ENCODE data around the gene TLR1.
"Not testable (repeated sequence)": the region's sequence is repeated elsewhere in the genome, so short reads cannot be mapped to it uniquely, and the experiment has no call there.

Gene TLR1

GRCh38 chr4:38804654-38805295 lies at the start of gene TLR1:
TLR1 (minus strand) TSS chr4:38804791; CDS start chr4:38798831, 5,960 bp downstream.
- no peak for DNase-seq

GRCh38 chr4:38846015-38846414 lies 41.4 kb upstream of the TLR1 start:
- no peak for DNase-seq

- DNase-seq: no peak
These were observed 38.4 kb upstream of the TLR1 start for GRCh38 chr4:38842994-38843393.

- DNase-seq: no peak
These were observed 33.3 kb upstream of the TLR1 start for GRCh38 chr4:38837849-38838248.

GRCh38 chr4:38837334-38837733 lies 32.7 kb upstream of the TLR1 start:
- no peak for DNase-seq

- no peak for DNase-seq
These were observed 30.0 kb upstream of the TLR1 start for GRCh38 chr4:38834570-38834969.

GRCh38 chr4:38832624-38833528 lies 28.3 kb upstream of the TLR1 start:
- no peak for DNase-seq

- DNase-seq: no peak
These were observed 27.6 kb upstream of the TLR1 start for GRCh38 chr4:38832206-38832605.

GRCh38 chr4:38831653-38832052 lies 27.1 kb upstream of the TLR1 start:
- DNase-seq: no peak

- no peak for DNase-seq
These were observed 24.6 kb upstream of the TLR1 start for GRCh38 chr4:38829237-38829636.

GRCh38 chr4:38823766-38824165 lies 19.2 kb upstream of the TLR1 start:
- no peak for DNase-seq

GRCh38 chr4:38822748-38823303 lies 18.2 kb upstream of the TLR1 start:
- no peak for DNase-seq

- no peak for DNase-seq
These were observed 17.1 kb upstream of the TLR1 start for GRCh38 chr4:38821739-38822138.

- no peak for DNase-seq
These were observed 15.9 kb upstream of the TLR1 start for GRCh38 chr4:38820329-38821061.

- DNase-seq: peak; percentile 16
These were observed 15.0 kb upstream of the TLR1 start for GRCh38 chr4:38819569-38819968.

- DNase-seq: no peak
These were observed 13.9 kb upstream of the TLR1 start for GRCh38 chr4:38818441-38818976.

GRCh38 chr4:38815885-38816782 lies 11.5 kb upstream of the TLR1 start:
- no peak for DNase-seq

- no peak for DNase-seq
These were observed 9.8 kb upstream of the TLR1 start for GRCh38 chr4:38814386-38814785.

- DNase-seq: no peak
These were observed 6.7 kb upstream of the TLR1 start for GRCh38 chr4:38811297-38811696.

GRCh38 chr4:38807462-38807861 lies 2.9 kb upstream of the TLR1 start:
- DNase-seq: not testable (repeated sequence)

GRCh38 chr4:38806251-38806650 lies 1.7 kb upstream of the TLR1 start:
- DNase-seq: not testable (repeated sequence)

All from T1000 (cell line).